PC-9 (cell line): ENCODE data around the gene PTPRF. TPM values are rescaled to one million over a fixed set of nuclear protein-coding genes. Genes with fewer than 3 reads are reported as not detected.

Experiments used
- BruUV-seq: library from RNA; stranded (reverse); fragments of 400-500 nt; replicated peaks from 2 replicates; lab custom pipeline; 2021; lab: Mats Ljungman, UMichigan
- CTCF ChIA-PET: fragments of 300-600 bp; sonication (Branson Sonifier 250); formaldehyde crosslinking; loops from one replicate; lab custom pipeline; 2022; ENCODE audit warnings: antibody characterized with exemption; lab: Charles Lee
- POLR2A ChIA-PET: fragments of 300-600 bp; sonication (Branson Sonifier 250); formaldehyde crosslinking; loops from one replicate; lab custom pipeline; 2022; ENCODE audit warnings: antibody characterized with exemption; ENCODE audit not compliant: unreplicated experiment; lab: Charles Lee
- DNase-seq, 2 experiments: peaks; one replicate each; pipeline versions ENCODE4 v3.0.0 to v3.0.0-alpha.2; 2015 to 2022; ENCODE audit warnings: mixed read lengths in 1 of 2
- H2AFZ ChIP-seq: fragments of 200-600 bp; sonication (generic); 2 replicates; pipeline ENCODE4 v1.8.1; 2017; ENCODE audit warnings: antibody characterized with exemption
- H3F3A ChIP-seq: fragments of 200-600 bp; sonication (generic); 2 replicates; pipeline ENCODE4 v1.8.1; 2017; ENCODE audit warnings: antibody characterized with exemption, mild to moderate bottlenecking, low read depth; ENCODE audit not compliant: insufficient read depth
- H3K27ac ChIP-seq: fragments of 200-600 bp; sonication (generic); 2 replicates; pipeline ENCODE4 v1.6.1; 2016; ENCODE audit warnings: mixed run types
- H3K27me3 ChIP-seq: fragments of 200-600 bp; sonication (generic); 2 replicates; pipeline ENCODE4 v1.6.1; 2016; ENCODE audit warnings: low read depth, mixed run types; ENCODE audit not compliant: insufficient read depth
- H3K36me3 ChIP-seq: fragments of 200-600 bp; sonication (generic); 2 replicates; pipeline ENCODE4 v1.6.1; 2016; ENCODE audit warnings: low read depth, mixed run types
- H3K4me1 ChIP-seq: fragments of 200-600 bp; sonication (generic); replicated peaks from 2 replicates; pipeline ENCODE4 v1.6.1; 2016; ENCODE audit warnings: mixed run types; ENCODE audit not compliant: insufficient read depth
- H3K4me2 ChIP-seq: fragments of 200-600 bp; sonication (generic); 2 replicates; pipeline ENCODE4 v1.6.1; 2017; ENCODE audit warnings: mixed run types
- H3K4me3 ChIP-seq: fragments of 200-600 bp; sonication (generic); 2 replicates; pipeline ENCODE4 v1.6.1; 2016; ENCODE audit warnings: mixed run types
- H3K79me2 ChIP-seq: fragments of 200-600 bp; sonication (generic); 2 replicates; pipeline ENCODE4 v1.6.1; 2017; ENCODE audit warnings: low read depth, mixed run types
- H3K9me2 ChIP-seq: fragments of 200-600 bp; sonication (generic); 2 replicates; pipeline ENCODE4 v1.8.1; 2017; ENCODE audit warnings: mild to moderate bottlenecking; ENCODE audit not compliant: insufficient read depth
- H3K9me3 ChIP-seq: fragments of 200-600 bp; sonication (generic); 2 replicates; pipeline ENCODE4 v1.8.1; 2016; ENCODE audit warnings: low read depth; ENCODE audit not compliant: insufficient read depth
- H4K20me1 ChIP-seq: fragments of 200-600 bp; sonication (generic); 2 replicates; pipeline ENCODE4 v1.8.1; 2017; ENCODE audit not compliant: insufficient read depth
- CTCF ChIP-seq: fragments of 200-600 bp; sonication (generic); conservative IDR thresholded peaks from 2 replicates; pipeline ENCODE4 v1.6.1; 2017; ENCODE audit warnings: mixed run types, antibody characterized with exemption, mild to moderate bottlenecking, moderate library complexity
- EZH2 ChIP-seq: fragments of 200-600 bp; sonication (generic); IDR thresholded peaks from 2 replicates; pipeline ENCODE4 v1.8.0; 2017; ENCODE audit warnings: antibody characterized with exemption, low read depth
- intact Hi-C: fragments of 100-400 bp; cut with micrococcal nuclease; formaldehyde crosslinking; loops from one replicate; pipeline ENCODE4 v1.10.0; 2022; ENCODE audit not compliant: unreplicated experiment
- total RNA-seq: library from RNA; stranded (reverse); gene quantifications from 2 replicates; pipeline ENCODE4 v1.2.3, GENCODE V29; 2021

Gene PTPRF
- total RNA-seq, 1 experiment from 2014 or later: 359 TPM

DNA sequence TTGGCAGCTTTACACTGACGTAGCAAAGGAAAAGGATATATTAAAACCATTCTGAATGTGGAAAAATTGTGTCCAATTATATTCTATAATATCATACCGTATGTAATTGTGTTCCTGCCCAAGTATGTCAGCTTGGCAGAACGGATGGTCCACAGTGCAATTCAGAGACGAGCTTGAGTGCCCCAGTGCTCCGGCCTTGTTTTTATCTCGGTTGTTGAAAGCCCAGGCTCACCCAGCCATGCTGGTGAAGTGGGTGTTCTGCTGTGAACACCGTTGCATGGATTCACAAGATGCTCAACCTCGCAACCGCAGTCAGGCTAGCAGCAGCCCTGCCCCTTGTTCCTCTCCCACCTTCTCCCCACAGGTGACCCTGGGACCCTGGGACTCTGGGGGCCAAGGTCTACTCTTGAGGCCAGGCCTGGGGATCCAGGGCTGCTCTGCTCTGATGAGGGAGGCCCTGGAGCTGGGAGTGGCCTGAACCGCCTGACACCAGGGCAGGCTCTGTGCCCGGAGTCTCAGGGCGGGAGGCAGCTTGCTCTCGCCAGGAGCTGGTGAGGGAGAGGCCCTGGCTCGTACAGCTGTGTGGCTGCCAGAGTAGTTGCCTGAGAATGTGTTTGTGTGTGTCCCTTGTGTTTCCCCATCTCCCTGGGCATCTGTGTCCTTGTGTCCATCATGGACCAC lies 11.2 kb downstream of the PTPRF start:
- no peak for DNase-seq
- H3K9me3 ChIP-seq: no peaks in the 10 kb centered on the region
- no peak overlapping the region for H3K4me3 ChIP-seq
- no peak for TF ChIP-seq CTCF
- no peak for TF ChIP-seq EZH2
- H3K27ac ChIP-seq: no peak overlapping the region
- peaks cover 26% of the 10 kb centered on the region; the same call in 1 of the 2 replicates for H3F3A ChIP-seq
- CTCF ChIA-PET: interaction anchor here (0.5 to 0.7 kb wide), 2 partner anchors 16 to 464 kb away, joined by 3 to 6 read pairs; no protein-coding TSS in a partner anchor
- no peak overlapping the region for H2AFZ ChIP-seq
- peaks cover 27% of the 10 kb centered on the region for H3K36me3 ChIP-seq
- BruUV-seq: no TSS peak
- intact Hi-C loops: no loop called here
- no peaks in the 10 kb centered on the region for H4K20me1 ChIP-seq
- H3K4me1 ChIP-seq: peaks cover 34% of the 10 kb centered on the region
- no peaks in the 10 kb centered on the region for H3K9me2 ChIP-seq
- no peaks in the 10 kb centered on the region for H3K27me3 ChIP-seq
- H3K4me2 ChIP-seq: no peak overlapping the region
- H3K79me2 ChIP-seq: peaks cover 87% of the 10 kb centered on the region
- POLR2A ChIA-PET: no interaction called here

DNA sequence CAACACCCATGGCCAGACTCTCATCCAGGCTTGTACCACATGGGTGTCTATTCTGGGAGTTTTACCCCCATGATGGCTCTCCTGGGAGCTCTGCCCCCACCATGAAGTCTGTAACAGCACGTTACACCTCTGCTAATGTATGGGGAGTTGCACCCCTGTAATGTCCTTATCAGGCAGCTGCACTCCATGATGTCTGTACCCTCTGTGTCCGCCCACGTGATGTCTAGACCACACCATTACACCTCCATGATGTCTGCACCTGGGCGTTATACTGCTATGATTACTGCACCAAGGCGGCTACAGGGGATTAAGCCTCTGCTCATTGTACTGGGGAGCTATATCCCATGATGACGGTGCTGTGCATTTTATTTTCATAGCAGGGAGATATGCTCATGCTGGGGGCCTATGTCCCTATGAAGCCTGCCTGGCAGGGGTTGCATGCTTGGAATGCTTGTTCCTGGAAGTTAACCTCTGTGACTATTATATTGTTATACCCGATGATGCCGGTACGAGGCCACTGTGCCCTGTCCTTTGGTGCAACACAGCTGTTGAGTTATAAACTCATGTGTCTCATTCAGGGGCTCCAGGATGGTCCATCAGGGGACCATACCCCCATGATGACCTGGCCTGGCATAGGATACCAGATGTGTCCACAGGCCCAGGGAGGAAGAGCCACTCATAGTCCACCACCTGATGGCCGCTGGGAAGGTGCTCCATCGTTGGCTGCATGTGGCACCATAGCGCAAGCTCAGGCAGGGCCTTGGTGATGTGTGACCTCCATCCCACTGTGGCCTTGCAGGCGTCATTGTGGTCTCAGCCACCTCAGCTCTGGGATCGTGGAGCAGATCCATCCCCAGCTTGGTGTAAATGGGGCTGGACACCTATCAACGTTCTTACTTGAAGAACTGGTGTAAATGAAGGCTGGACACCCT lies 12.1 kb downstream of the PTPRF start:
- H4K20me1 ChIP-seq: no peaks in the 10 kb centered on the region
- no TSS peak for BruUV-seq
- CTCF ChIA-PET: no interaction called here

More for the DNA sequence above, 12.1 kb downstream of the PTPRF start:
- TF ChIP-seq CTCF (no peak), EZH2 (no peak)
- POLR2A ChIA-PET: interaction anchor here (0.6 kb wide), 1 partner anchor 1254 kb away, joined by 3 read pairs; no protein-coding TSS in a partner anchor
- no peaks in the 10 kb centered on the region for H3K27me3 ChIP-seq
- peaks cover 27% of the 10 kb centered on the region for H3K36me3 ChIP-seq
- H3K9me3 ChIP-seq: no peaks in the 10 kb centered on the region
- H3K4me1 ChIP-seq: peaks cover 34% of the 10 kb centered on the region
- DNase-seq: no peak
- intact Hi-C loops: no loop called here
- peaks cover 23% of the 10 kb centered on the region; the same call in 1 of the 2 replicates for H3F3A ChIP-seq
- no peaks in the 10 kb centered on the region for H3K9me2 ChIP-seq
- H3K4me3 ChIP-seq: no peak overlapping the region
- no peak overlapping the region for H2AFZ ChIP-seq
- H3K79me2 ChIP-seq: peaks cover 87% of the 10 kb centered on the region
- no peak overlapping the region for H3K27ac ChIP-seq
- H3K4me2 ChIP-seq: no peak overlapping the region
